ENCODE data around the gene DPH7.
A peak's percentile ranks its signal among the peaks of the same experiment; 100 is the strongest.
"Not testable (repeated sequence)": the region's sequence is repeated elsewhere in the genome, so short reads cannot be mapped to it uniquely, and the experiment has no call there.

DPH7 gene

GRCh38 chr9:137604345-137605086 lies 25.8 kb upstream of the DPH7 start:
- H3K27ac ChIP-seq: peak overlapping the region; percentile 61
- TF ChIP-seq, protein P1, sequence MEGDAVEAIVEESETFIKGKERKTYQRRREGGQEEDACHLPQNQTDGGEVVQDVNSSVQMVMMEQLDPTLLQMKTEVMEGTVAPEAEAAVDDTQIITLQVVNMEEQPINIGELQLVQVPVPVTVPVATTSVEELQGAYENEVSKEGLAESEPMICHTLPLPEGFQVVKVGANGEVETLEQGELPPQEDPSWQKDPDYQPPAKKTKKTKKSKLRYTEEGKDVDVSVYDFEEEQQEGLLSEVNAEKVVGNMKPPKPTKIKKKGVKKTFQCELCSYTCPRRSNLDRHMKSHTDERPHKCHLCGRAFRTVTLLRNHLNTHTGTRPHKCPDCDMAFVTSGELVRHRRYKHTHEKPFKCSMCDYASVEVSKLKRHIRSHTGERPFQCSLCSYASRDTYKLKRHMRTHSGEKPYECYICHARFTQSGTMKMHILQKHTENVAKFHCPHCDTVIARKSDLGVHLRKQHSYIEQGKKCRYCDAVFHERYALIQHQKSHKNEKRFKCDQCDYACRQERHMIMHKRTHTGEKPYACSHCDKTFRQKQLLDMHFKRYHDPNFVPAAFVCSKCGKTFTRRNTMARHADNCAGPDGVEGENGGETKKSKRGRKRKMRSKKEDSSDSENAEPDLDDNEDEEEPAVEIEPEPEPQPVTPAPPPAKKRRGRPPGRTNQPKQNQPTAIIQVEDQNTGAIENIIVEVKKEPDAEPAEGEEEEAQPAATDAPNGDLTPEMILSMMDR (conservative IDR thresholded peaks at IDR 0.05): no peak

DNA sequence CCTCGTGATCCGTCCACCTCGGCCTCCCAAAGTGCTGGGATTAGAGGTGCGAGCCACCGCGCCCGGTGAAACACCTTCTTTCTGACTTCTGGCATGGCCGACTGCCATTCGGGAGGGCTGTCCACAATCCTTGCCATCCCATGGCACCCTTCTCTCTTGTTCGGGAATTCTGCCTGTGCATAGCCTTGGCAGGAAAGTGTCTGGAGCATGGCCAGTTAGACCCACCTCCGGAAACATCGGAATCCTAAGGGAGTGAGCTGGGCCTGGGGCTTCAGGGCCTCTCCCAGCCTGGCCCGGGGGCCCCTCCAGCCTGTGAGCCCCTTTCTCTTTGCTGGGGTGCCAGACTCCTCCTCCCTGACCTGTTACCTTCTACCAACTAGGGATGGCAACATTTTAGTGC lies 25.2 kb upstream of the DPH7 start:
- TF ChIP-seq, protein P1 (conservative IDR thresholded peaks at IDR 0.05): no peak
- H3K27ac ChIP-seq: peak overlapping the region; percentile 61; the same call in 1 of the 2 replicates

DNA sequence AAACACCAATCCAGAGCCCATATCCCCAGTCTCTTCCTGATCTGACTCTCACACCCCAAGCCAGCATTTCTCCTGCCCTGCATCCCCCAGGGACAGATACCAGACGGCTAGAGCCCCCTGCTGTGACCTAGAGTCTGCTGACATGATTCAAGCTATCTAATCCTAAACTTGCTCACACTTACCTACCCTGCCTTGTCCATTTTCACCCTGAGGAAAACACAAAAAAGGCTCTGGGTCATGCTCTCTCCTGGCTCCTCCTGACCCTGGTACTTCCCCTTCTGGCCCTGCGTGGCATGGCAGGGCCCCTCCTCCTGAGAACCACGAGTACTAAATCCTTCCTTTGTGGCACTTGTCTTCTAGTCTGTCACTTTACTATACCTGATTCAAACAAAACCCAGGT lies 23.9 kb upstream of the DPH7 start:
- H3K27ac ChIP-seq: no peak overlapping the region
- TF ChIP-seq, protein P1 (conservative IDR thresholded peaks at IDR 0.05): 0 out of 2 replicates have a peak, but pooled peaks have one; percentile 6

GRCh38 chr9:137598943-137599342 lies 20.2 kb upstream of the DPH7 start:
- no peak overlapping the region for H3K27ac ChIP-seq
- TF ChIP-seq, protein P1 (conservative IDR thresholded peaks at IDR 0.05): no peak

GRCh38 chr9:137596577-137596976 lies 17.9 kb upstream of the DPH7 start:
- H3K27ac ChIP-seq: not testable (repeated sequence)

DNA sequence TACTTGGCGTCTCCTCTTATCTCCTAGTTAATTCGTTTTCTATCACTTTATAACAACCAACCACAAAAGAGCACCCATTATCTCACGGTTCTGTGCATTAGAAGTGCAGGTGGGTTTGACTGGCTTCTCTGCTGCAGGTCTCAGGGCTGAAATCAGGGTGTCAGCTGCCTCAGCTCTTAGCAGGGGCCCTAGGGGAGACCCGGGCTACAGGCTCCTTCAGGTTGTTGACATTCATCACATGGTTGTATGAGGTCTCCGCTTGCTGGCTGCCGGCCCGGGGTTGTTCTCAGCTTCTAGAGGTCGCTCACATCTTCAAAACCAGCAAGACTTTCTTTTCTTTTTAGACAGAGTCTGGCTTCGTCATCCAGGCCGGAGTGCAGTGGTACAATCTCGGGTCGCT lies 14.5 kb upstream of the DPH7 start:
- TF ChIP-seq, protein P1 (conservative IDR thresholded peaks at IDR 0.05): no peak

GRCh38 chr9:137592767-137593166 lies 14.0 kb upstream of the DPH7 start:
- TF ChIP-seq, protein P1 (conservative IDR thresholded peaks at IDR 0.05): no peak
- H3K27ac ChIP-seq: peak overlapping the region; percentile 91

More for the DNA sequence above, 14.5 kb upstream of the DPH7 start:
- peak overlapping the region; percentile 91 for H3K27ac ChIP-seq
